GM20000 (cell line): ENCODE measurements around the gene CD79B.
"Not testable (repeated sequence)": the region's sequence is repeated elsewhere in the genome, so short reads cannot be mapped to it uniquely, and the experiment has no call there.

ENCODE experiments used
- DNase-seq: peaks from one replicate; pipeline ENCODE4 v3.0.0; 2012; ENCODE audit warnings: low spot score
- CTCF ChIP-seq: IDR thresholded peaks from 2 replicates; pipeline ENCODE4 v1.5.1; 2012; ENCODE audit warnings: mild to moderate bottlenecking, control low read depth; ENCODE audit errors: extremely low read depth, missing control alignments

The CD79B gene

GRCh38 chr17:63911041-63911635 is 21.0 kb downstream of the CD79B start, which contains the start of gene CSHL1:
Gene CSHL1, minus strand, starts transcription at chr17:63911258. Its CDS starts 62 bp downstream, at chr17:63911196.
- DNase-seq: no peak
- no peak for TF ChIP-seq CTCF

DNA sequence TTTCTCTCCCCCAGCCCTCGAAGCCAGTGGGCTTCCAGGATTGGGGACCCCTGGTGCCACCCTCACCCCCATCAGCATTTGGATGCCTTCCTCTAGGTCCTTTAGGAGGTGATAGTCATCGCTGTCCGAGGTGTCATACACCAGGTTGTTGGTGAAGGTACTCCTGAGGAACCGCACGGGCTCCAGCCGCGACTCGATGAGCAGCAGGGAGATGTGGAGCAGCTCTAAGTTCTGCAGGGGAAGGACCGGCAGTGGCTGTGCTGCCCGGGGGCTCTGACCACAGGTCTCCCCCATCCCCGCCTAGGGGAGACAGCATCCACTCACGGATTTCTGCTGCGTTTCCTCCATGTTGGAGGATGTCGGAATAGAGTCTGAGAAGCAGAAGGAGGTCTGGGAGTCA is 22.0 kb downstream of the CD79B start:
- DNase-seq: no peak
- TF ChIP-seq CTCF: no peak

GRCh38 chr17:63909586-63909985 is 22.5 kb downstream of the CD79B start:
- DNase-seq: not testable (repeated sequence)

- not testable (repeated sequence) for DNase-seq
Observed at GRCh38 chr17:63907161-63907778, 24.9 kb downstream of the CD79B start.

DNA sequence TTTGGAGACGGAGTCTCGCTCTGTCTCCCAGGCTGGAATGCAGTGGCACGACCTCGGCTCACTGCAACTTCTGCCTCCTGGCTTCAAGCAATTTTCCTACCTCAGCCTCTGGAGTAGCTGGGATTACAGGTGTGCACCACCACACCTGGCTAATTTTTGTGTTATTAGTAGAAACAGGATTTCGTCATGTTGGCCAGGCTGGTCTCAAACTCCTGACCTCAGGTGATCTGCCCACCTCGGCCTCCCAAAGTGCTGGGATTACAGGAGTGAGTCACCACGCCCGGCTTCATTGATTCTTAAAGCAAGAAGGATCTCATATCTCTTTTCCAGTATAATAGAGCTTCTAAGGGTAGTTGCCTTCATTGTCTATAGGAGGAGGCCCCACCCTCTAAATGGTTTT is 27.3 kb downstream of the CD79B start:
- not testable (repeated sequence) for DNase-seq

GRCh38 chr17:63903787-63904201 is 28.3 kb downstream of the CD79B start:
- DNase-seq: not testable (repeated sequence)

GRCh38 chr17:63901971-63902370 is 30.2 kb downstream of the CD79B start:
- DNase-seq: not testable (repeated sequence)

GRCh38 chr17:63898899-63899798 is 33.0 kb downstream of the CD79B start:
- DNase-seq: not testable (repeated sequence)

- DNase-seq: not testable (repeated sequence)
Observed at GRCh38 chr17:63896524-63897354, 35.4 kb downstream of the CD79B start, which contains the start of gene CSH1. Gene CSH1, minus strand, starts transcription at chr17:63896574. Its CDS starts 63 bp downstream, at chr17:63896511.

- DNase-seq: not testable (repeated sequence)
Observed at GRCh38 chr17:63894821-63895220, 37.3 kb downstream of the CD79B start.

DNA sequence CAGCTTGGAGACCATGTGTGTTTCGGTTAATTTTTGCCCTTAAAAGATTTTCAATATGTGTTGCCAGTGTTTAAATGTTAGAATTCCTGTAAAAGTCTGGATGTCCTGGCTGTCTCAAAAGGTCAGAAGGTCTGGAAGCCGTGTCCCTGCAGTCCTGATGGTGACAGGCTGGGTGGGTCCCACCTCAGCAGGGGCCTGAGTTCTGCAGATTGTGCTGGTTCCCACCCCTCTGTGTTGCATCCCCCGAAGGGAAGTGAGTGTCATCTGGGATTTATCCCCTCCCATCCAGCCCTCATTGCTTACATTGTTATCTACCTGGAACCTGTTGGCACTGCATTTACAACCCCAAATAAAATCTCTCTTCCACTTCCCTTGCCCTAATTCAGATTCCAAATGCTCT is 38.1 kb downstream of the CD79B start:
- not testable (repeated sequence) for DNase-seq

DNA sequence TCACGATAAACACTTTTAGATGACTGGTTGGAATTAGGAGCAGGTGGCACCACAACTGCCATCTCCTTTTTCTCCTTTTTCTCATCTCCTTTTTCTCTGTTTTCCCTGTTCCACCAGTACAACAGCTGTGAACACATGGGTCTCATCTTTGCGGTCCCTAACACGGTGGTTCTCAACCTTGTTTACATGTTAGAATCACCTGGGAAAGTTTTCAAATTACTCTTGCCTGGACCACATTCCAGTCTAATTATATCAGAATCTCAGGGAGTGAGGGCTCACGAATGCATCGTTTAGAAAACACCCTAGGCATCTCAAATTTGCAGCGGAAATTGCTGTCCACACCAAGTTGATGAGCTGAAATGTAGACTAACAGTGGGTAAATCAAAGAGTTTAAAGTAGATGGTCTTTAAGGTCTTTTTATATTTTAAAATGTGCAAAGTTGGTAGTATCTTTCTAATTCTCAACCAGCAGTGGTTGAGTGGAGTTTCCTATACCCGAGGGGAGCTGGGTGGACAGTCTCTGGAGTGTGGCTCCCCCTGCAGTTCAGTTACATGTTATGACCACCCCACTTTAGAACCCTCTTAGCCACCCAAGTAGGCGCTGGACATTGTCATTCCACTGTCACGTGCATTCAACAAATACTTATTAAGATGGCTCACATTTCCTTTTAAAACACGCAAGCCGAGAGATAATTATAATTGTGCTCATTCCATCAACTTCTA is 39.7 kb downstream of the CD79B start:
- DNase-seq: not testable (repeated sequence)

- not testable (repeated sequence) for DNase-seq
Observed at GRCh38 chr17:63889026-63889848, 42.9 kb downstream of the CD79B start.

- DNase-seq: not testable (repeated sequence)
Observed at GRCh38 chr17:63885119-63885518, 47.0 kb downstream of the CD79B start.

DNA sequence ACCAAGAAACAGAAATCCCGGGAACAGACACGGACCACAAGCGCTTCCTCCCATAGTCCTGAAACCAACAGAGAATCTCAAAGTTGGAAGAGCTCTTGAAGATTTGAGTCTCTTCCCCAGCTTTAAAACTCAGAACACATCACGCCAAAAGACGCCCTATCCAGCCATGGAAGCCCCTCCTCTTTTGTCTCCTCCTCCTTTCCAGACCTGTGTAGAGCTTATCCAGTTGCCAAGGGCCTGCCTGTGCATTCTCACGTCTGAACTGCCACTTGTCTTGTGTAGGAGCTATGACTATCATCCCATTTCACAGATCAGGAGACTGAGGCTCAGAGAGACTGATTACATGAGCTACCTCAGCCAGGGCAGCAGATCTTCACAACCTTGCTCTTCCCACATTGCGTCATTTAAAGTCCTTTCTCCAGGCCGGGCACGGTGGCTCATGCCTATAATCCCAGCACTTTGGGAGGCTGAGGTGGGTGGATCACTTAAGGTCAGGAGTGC is 49.5 kb downstream of the CD79B start:
- DNase-seq: not testable (repeated sequence)
